Right lobe of liver (tissue), 6 donors: Measurements from ENCODE around the gene ZMIZ2. TPM values are rescaled to one million over a fixed set of nuclear protein-coding genes. Genes with fewer than 3 reads are reported as not detected.
A peak's percentile ranks its signal among the peaks of the same experiment; 100 is the strongest.
"Not testable (repeated sequence)": the region's sequence is repeated elsewhere in the genome, so short reads cannot be mapped to it uniquely, and the experiment has no call there.

Experiments used
- ATAC-seq, 4 donors: fragments of 200-7000 bp; cut with Tn5 transposase; one replicate each; pipeline ENCODE4 v1.9.1; 2020; ENCODE audit warnings: mild to moderate bottlenecking in 4 of 4, moderate library complexity in 4 of 4
- DNase-seq, 3 donors: peaks; one replicate each; pipeline ENCODE4 v3.0.0-alpha.2; 2020
- H3K27ac ChIP-seq, 3 donors: fragments of 200-600 bp; one replicate each; pipeline ENCODE4 v1.8.0; 2022
- H3K27me3 ChIP-seq, 2 donors: fragments of 200-600 bp; one replicate each; pipeline ENCODE4 v1.8.0; 2022
- H3K36me3 ChIP-seq, 4 donors: fragments of 200-600 bp; sonication (generic) in 1 of 4; one replicate each; pipeline versions ENCODE4 v1.5.1 to v1.8.0; 2017 to 2022; ENCODE audit warnings: control low read depth in 1 of 4
- H3K4me1 ChIP-seq, 4 donors: fragments of 200-600 bp; sonication (generic) in 1 of 4; one replicate each; pipeline versions ENCODE4 v1.5.1 to v1.8.0; 2017 to 2022; ENCODE audit warnings: control low read depth in 1 of 4
- H3K4me3 ChIP-seq, 3 donors: fragments of 200-600 bp; one replicate each; pipeline ENCODE4 v1.8.0; 2022
- H3K9me3 ChIP-seq, 4 donors: fragments of 200-600 bp; sonication (generic) in 1 of 4; one replicate each; pipeline versions ENCODE4 v1.5.1 to v1.8.0; 2017 to 2022; ENCODE audit warnings: control low read depth in 1 of 4
- CTCF ChIP-seq, 4 donors: fragments of 200-600 bp in 3 of 4; fragments of 450-650 bp in 1 of 4; IDR thresholded peaks; one replicate each; pipeline versions ENCODE4 v1.5.1 to v1.8.0; 2016 to 2022; ENCODE audit warnings: antibody characterized with exemption in 4 of 4, mild to moderate bottlenecking in 2 of 4
- POLR2A ChIP-seq: fragments of 450-650 bp; IDR thresholded peaks from one replicate; pipeline ENCODE4 v1.6.1; 2017; ENCODE audit warnings: antibody characterized with exemption, mild to moderate bottlenecking
- WGBS: methylation state at CpG from one replicate; pipeline ENCODE4 v1.1.6; 2018; ENCODE audit warnings: low coverage, low lambda C conversion rate; ENCODE audit not compliant: insufficient coverage; ENCODE audit errors: missing lambda C conversion rate; 5-methylcytosine and 5-hydroxymethylcytosine counted together
- intact Hi-C, 2 donors: fragments of 100-400 bp; cut with DNase I; formaldehyde crosslinking; loops; one replicate each; pipeline versions ENCODE4 v1.11.2 to v1.14.1; 2022
- long read RNA-seq: library from polyadenylated mRNA; unstranded; transcript quantifications from one replicate; pipeline ENCODE4 v2.0.0, GENCODE V29; 2019
- total RNA-seq, 6 experiments: library from RNA; depleted of rRNA in 2 of 6; stranded (reverse); fragments of >200 nt in 2 of 6; fragmentation: NEBNext Ultra II Directional in 3 of 6; extraction: Animal tissue kit (Norgen Biotek cat#: 25700) in 3 of 6; gene quantifications; one replicate each; pipeline versions ENCODE4 v1.1.0 to v1.2.4, GENCODE V29; 2016 to 2023
- donor health status: DM: no; HTN: yes; CAD: no.
- donor health status: DM: no; HTN: no; CAD: no.
- donor health status: DM: no; HTN: no; CAD: no.
- donor health status: DM: no; HTN: yes; CAD: no.
- donor health status: DM: no; HTN: yes; CAD: no.

ZMIZ2 gene, protein sequence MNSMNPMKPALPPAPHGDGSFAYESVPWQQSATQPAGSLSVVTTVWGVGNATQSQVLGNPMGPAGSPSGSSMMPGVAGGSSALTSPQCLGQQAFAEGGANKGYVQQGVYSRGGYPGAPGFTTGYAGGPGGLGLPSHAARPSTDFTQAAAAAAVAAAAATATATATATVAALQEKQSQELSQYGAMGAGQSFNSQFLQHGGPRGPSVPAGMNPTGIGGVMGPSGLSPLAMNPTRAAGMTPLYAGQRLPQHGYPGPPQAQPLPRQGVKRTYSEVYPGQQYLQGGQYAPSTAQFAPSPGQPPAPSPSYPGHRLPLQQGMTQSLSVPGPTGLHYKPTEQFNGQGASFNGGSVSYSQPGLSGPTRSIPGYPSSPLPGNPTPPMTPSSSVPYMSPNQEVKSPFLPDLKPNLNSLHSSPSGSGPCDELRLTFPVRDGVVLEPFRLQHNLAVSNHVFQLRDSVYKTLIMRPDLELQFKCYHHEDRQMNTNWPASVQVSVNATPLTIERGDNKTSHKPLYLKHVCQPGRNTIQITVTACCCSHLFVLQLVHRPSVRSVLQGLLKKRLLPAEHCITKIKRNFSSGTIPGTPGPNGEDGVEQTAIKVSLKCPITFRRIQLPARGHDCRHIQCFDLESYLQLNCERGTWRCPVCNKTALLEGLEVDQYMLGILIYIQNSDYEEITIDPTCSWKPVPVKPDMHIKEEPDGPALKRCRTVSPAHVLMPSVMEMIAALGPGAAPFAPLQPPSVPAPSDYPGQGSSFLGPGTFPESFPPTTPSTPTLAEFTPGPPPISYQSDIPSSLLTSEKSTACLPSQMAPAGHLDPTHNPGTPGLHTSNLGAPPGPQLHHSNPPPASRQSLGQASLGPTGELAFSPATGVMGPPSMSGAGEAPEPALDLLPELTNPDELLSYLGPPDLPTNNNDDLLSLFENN
- 10 to 100 TPM in 4 of 6 experiments, 1 to 10 TPM in 2; 8.6 to 36.3 (median 28.6) TPM for total RNA-seq
- long read RNA-seq: 0 reads

- peak; percentile 97 to 98 (median 97) for DNase-seq
- Histone ChIP-seq H3K27ac (peak within 1 kb of the TSS; percentile 88 to 96 (median 95)), H3K27me3 (no peaks in the 10 kb centered on the region), H3K4me3 (peak within 1 kb of the TSS; percentile 69 to 89 (median 77)), H3K36me3 (no peaks in the 10 kb centered on the region), H3K9me3 (no peaks in the 10 kb centered on the region), H3K4me1 (peaks cover 0 to 26% (median 7%) of the 10 kb centered on the region in 4 donors)
- intact Hi-C loops: no loop called here
- 9% methylated on average over 10 of the region's 92 CpGs for WGBS
- peak; percentile 96 to 99 (median 98) for ATAC-seq
- TF ChIP-seq POLR2A (peak; percentile 62), CTCF (IDR thresholded peaks at IDR 0.05) (no peak)
Measured at GRCh38 chr7:44748045-44748947, at the start of gene ZMIZ2. Gene ZMIZ2, plus strand, starts transcription at chr7:44748847. Its CDS starts 7,403 bp downstream, at chr7:44756250.

DNA sequence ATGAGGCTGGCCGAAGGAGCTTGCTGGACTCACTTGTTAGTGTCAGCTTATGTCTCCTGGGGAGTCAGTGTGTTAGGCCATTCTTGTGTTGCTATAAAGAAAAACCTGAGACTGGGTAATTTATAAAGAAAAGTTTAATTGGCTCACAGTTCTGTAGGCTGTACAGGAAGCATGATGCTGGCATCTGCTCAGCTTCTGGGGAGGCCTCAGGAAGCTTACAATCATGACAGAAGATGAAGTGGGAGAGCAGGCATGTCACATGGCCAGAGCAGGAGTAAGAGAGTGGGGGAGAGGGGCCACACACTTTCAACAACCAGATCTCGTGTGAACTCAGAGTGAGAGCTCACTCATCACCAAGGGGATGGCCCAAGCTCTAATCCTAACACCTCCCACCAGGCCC, 49.0 kb upstream of the ZMIZ2 start:
- 100% methylated on average over 2 of the region's 2 CpGs for WGBS
- H3K27ac ChIP-seq, H3K4me1 ChIP-seq, DNase-seq, H3K27me3 ChIP-seq, H3K9me3 ChIP-seq, intact Hi-C loops, ATAC-seq, H3K4me3 ChIP-seq: not testable (repeated sequence)
- H3K36me3 ChIP-seq: peaks cover 0 to 37% (median 19%) of the 10 kb centered on the region in 4 donors

- Histone ChIP-seq H3K4me3 (no peak overlapping the region), H3K27ac (no peak overlapping the region), H3K9me3 (no peaks in the 10 kb centered on the region), H3K4me1 (no peaks in the 10 kb centered on the region), H3K36me3 (peaks cover 0 to 33% (median 19%) of the 10 kb centered on the region in 4 donors), H3K27me3 (no peaks in the 10 kb centered on the region)
- intact Hi-C loops: no loop called here
- no peak for TF ChIP-seq POLR2A
- TF ChIP-seq CTCF (IDR thresholded peaks at IDR 0.05): no peak
- WGBS: no CpG with 5 or more reads among the region's 8 CpGs
- DNase-seq: no peak
- ATAC-seq: peak in 1 of 4 donors; percentile 17
Measured at GRCh38 chr7:44700322-44700721, 48.3 kb upstream of the ZMIZ2 start.

DNA sequence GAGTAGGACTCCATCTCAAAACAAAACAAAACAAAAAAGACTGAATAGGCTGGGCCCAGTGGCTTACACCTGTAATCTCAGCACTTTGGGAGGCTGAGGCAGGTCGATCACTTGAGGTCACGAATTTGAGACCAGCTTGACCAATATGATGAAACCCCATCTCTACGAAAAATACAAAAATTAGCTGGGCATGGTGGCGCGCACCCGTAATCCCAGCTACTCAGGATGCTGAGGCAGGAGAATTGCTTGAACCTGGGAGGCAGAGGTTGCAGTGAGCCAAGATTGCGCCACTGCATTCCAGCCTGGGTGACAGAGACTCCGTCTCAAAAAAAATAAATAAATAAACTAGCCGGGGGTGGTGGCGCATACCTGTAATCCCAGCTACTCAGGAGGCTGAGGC, 45.3 kb upstream of the ZMIZ2 start:
- 81% methylated on average over 7 of the region's 10 CpGs for WGBS
- ATAC-seq, H3K4me1 ChIP-seq, DNase-seq, intact Hi-C loops, H3K9me3 ChIP-seq, H3K4me3 ChIP-seq, H3K27me3 ChIP-seq, H3K27ac ChIP-seq: not testable (repeated sequence)
- H3K36me3 ChIP-seq: peaks cover 0 to 20% (median 3%) of the 10 kb centered on the region in 4 donors

DNA sequence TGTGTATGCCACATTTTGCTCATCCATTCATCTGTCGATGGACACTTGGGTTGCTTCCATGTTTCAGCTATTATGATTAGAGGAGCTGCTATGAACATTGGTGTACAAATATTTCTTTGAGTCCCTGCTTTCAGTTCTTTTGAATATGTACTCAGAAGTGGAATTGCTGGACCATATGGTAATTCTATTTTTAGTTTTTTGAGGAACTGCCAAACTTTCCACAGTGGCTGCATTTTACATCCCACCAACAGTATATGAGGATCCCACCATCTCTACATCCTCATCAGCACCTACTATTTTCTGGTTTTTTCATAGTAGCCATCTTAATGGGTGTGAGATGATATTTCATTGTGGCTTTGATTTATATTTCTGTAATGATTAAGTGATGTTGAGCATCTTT, 44.7 kb upstream of the ZMIZ2 start:
- Histone ChIP-seq H3K27me3 (no peaks in the 10 kb centered on the region), H3K27ac (no peak overlapping the region), H3K9me3 (no peaks in the 10 kb centered on the region), H3K4me1 (no peaks in the 10 kb centered on the region), H3K36me3 (peaks cover 0 to 22% (median under 1%) of the 10 kb centered on the region in 4 donors), H3K4me3 (no peak overlapping the region)
- intact Hi-C loops: no loop called here
- ATAC-seq (no peak), DNase-seq (no peak)
- WGBS: 90% methylated on average over 1 of the region's 1 CpG
- TF ChIP-seq POLR2A (no peak), CTCF (IDR thresholded peaks at IDR 0.05) (no peak)
